Keratinocyte (primary cell): ENCODE data around the gene AKAP10. TPM values are rescaled to one million over a fixed set of nuclear protein-coding genes. Genes with fewer than 3 reads are reported as not detected.

Experiments used
- DNase-seq: peaks from one replicate; pipeline ENCODE4 v3.0.0-alpha.2; 2011; ENCODE audit warnings: low read depth, missing footprints, low spot score
- FAIRE-seq: peaks from 2 replicates; lab custom pipeline; 2011; peaks lifted over from hg19 to GRCh38; lab: Jason Lieb, UNC
- H2AFZ ChIP-seq: 2 replicates; pipeline ENCODE4 v1.6.0; 2012; ENCODE audit warnings: low read length, control low read depth, inconsistent platforms; ENCODE audit not compliant: control insufficient read depth
- H3K27ac ChIP-seq: 2 replicates; pipeline ENCODE4 v1.5.1; 2011; ENCODE audit warnings: low read length; ENCODE audit not compliant: control insufficient read depth, insufficient read depth
- H3K27me3 ChIP-seq: 3 replicates; pipeline ENCODE4 v1.6.0; 2011; ENCODE audit warnings: low read length; ENCODE audit not compliant: control insufficient read depth, insufficient read depth; ENCODE audit errors: extremely low read depth
- H3K36me3 ChIP-seq, 2 experiments: 2 replicates in 1 of 2; 3 replicates in 1 of 2; pipeline ENCODE4 v1.5.1; 2011; ENCODE audit warnings: low read length in 2 of 2, mild to moderate bottlenecking in 1 of 2; ENCODE audit not compliant: control insufficient read depth in 2 of 2, insufficient read depth in 2 of 2; ENCODE audit errors: extremely low read depth in 1 of 2
- H3K4me1 ChIP-seq: 3 replicates; pipeline ENCODE4 v1.5.1; 2011; ENCODE audit warnings: low read length; ENCODE audit not compliant: control insufficient read depth, insufficient read depth; ENCODE audit errors: extremely low read depth
- H3K4me2 ChIP-seq: 3 replicates; pipeline ENCODE4 v1.6.0; 2011; ENCODE audit warnings: low read depth, low read length; ENCODE audit not compliant: control insufficient read depth, insufficient read depth; ENCODE audit errors: extremely low read depth
- H3K4me3 ChIP-seq, 3 experiments: fragments of 200-600 bp in 1 of 3; sonication (generic) in 1 of 3; 2 replicates in 2 of 3; 3 replicates in 1 of 3; pipeline ENCODE4 v1.5.1; 2011 to 2016; ENCODE audit warnings: low read length in 3 of 3, mild to moderate bottlenecking in 3 of 3, control low read depth in 2 of 3, inconsistent platforms in 1 of 3, low read depth in 1 of 3, mixed read lengths in 1 of 3, mixed run types in 1 of 3, moderate library complexity in 1 of 3; ENCODE audit not compliant: control insufficient read depth in 2 of 3, insufficient read depth in 2 of 3; ENCODE audit errors: extremely low read depth in 1 of 3
- H3K79me2 ChIP-seq: 2 replicates; pipeline ENCODE4 v1.6.0; 2012; ENCODE audit warnings: low read length; ENCODE audit not compliant: control insufficient read depth, insufficient read depth
- H3K9ac ChIP-seq: 3 replicates; pipeline ENCODE4 v1.6.0; 2011; ENCODE audit warnings: low read length; ENCODE audit not compliant: control insufficient read depth, insufficient read depth; ENCODE audit errors: extremely low read depth
- H3K9me1 ChIP-seq: 3 replicates; pipeline ENCODE4 v1.6.0; 2011; ENCODE audit warnings: low read length; ENCODE audit not compliant: control insufficient read depth, insufficient read depth; ENCODE audit errors: extremely low read depth
- H3K9me3 ChIP-seq: 2 replicates; pipeline ENCODE4 v1.5.1; 2012; ENCODE audit warnings: low read depth, low read length; ENCODE audit not compliant: control insufficient read depth
- H4K20me1 ChIP-seq: 3 replicates; pipeline ENCODE4 v1.6.0; 2011; ENCODE audit warnings: low read length; ENCODE audit not compliant: control insufficient read depth, insufficient read depth; ENCODE audit errors: extremely low read depth
- EZH2 ChIP-seq: IDR thresholded peaks from one replicate; pipeline ENCODE4 v1.6.1; 2012; ENCODE audit warnings: inconsistent platforms, mild to moderate bottlenecking, low read length, moderate library complexity
- dilution Hi-C: fragments of 300-500 bp; cut with MboI; formaldehyde crosslinking; loops from one replicate; pipeline ENCODE4 v1.7.0; 2020; ENCODE audit warnings: low sequenced_read_pairs; ENCODE audit not compliant: extremely low pct_ligation_motif_present
- polyA plus RNA-seq, 5 experiments: library from polyadenylated mRNA; depleted of rRNA in 3 of 5; stranded (reverse) in 3 of 5; stranded (forward) in 1 of 5; unstranded in 1 of 5; fragments of >200 nt; gene quantifications; 1 replicate in 1 of 5; 2 replicates in 3 of 5; 3 replicates in 1 of 5; pipeline versions ENCODE4 v1.2.1 to v1.2.3, GENCODE V29; 2011 to 2012; ENCODE audit warnings: missing spikeins in 2 of 5, low read depth in 1 of 5, low replicate concordance in 1 of 5
- TF ChIP-seq, protein P1 (sequence below), 3 experiments: IDR thresholded peaks in 1 of 3; conservative IDR thresholded peaks in 1 of 3; optimal IDR thresholded peaks in 1 of 3; 2 replicates in 2 of 3; 3 replicates in 1 of 3; pipeline versions ENCODE3 to v1.5.1; 2011; ENCODE audit warnings: low read length in 3 of 3, mild to moderate bottlenecking in 3 of 3, moderate library complexity in 2 of 3, control low read depth in 1 of 3, inconsistent platforms in 1 of 3; ENCODE audit not compliant: insufficient read depth in 2 of 3; ENCODE audit errors: extremely low read depth in 1 of 3

Gene AKAP10
- polyA plus RNA-seq, 1 donor (not counting 4 experiments of a cell fraction or from before 2014, with no cell fraction given): 30.8 TPM

DNA sequence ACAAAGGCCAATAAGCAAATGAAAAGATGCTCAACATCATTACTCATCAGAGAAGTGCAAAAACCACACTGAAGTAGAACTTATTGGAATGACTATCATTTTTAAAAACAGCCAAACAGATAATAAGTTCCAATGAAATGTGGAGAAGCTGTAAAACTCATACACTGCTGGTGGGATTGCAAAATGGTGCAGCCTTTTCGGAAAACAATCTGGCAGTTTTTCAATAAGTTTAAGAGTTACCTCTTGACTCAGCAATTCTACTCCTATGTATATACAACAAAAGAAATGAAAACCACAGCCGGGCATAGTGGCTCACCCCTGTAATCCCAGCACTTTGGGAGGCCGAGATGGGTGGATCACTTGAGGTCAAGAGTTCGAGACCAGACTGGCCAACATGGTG lies 49.3 kb downstream of the AKAP10 start:
- DNase-seq (no peak), FAIRE-seq (no peak)
- no peaks in the 10 kb centered on the region for H3K9me1 ChIP-seq
- no peak overlapping the region for H3K4me2 ChIP-seq
- H2AFZ ChIP-seq: no peak overlapping the region
- no peaks in the 10 kb centered on the region for H3K79me2 ChIP-seq
- no peak overlapping the region for H3K9ac ChIP-seq
- H3K36me3 ChIP-seq: peaks cover 15 to 17% of the 10 kb centered on the region in 2 experiments
- H3K4me1 ChIP-seq: no peaks in the 10 kb centered on the region
- TF ChIP-seq, protein P1, sequence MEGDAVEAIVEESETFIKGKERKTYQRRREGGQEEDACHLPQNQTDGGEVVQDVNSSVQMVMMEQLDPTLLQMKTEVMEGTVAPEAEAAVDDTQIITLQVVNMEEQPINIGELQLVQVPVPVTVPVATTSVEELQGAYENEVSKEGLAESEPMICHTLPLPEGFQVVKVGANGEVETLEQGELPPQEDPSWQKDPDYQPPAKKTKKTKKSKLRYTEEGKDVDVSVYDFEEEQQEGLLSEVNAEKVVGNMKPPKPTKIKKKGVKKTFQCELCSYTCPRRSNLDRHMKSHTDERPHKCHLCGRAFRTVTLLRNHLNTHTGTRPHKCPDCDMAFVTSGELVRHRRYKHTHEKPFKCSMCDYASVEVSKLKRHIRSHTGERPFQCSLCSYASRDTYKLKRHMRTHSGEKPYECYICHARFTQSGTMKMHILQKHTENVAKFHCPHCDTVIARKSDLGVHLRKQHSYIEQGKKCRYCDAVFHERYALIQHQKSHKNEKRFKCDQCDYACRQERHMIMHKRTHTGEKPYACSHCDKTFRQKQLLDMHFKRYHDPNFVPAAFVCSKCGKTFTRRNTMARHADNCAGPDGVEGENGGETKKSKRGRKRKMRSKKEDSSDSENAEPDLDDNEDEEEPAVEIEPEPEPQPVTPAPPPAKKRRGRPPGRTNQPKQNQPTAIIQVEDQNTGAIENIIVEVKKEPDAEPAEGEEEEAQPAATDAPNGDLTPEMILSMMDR (optimal IDR thresholded peaks at IDR 0.05 in 1 of 3, IDR thresholded peaks at IDR 0.05 in 1 of 3, conservative IDR thresholded peaks at IDR 0.05 in 1 of 3; ENCODE audit: extremely low read depth in 1 of 3, insufficient read depth in 2 of 3, low read length in 3 of 3): no peak
- no peak for TF ChIP-seq EZH2
- no peaks in the 10 kb centered on the region for H4K20me1 ChIP-seq
- H3K27ac ChIP-seq: no peak overlapping the region
- dilution Hi-C loops: no loop called here
- no peaks in the 10 kb centered on the region for H3K9me3 ChIP-seq
- no peaks in the 10 kb centered on the region for H3K27me3 ChIP-seq
- H3K4me3 ChIP-seq: no peak overlapping the region

DNA sequence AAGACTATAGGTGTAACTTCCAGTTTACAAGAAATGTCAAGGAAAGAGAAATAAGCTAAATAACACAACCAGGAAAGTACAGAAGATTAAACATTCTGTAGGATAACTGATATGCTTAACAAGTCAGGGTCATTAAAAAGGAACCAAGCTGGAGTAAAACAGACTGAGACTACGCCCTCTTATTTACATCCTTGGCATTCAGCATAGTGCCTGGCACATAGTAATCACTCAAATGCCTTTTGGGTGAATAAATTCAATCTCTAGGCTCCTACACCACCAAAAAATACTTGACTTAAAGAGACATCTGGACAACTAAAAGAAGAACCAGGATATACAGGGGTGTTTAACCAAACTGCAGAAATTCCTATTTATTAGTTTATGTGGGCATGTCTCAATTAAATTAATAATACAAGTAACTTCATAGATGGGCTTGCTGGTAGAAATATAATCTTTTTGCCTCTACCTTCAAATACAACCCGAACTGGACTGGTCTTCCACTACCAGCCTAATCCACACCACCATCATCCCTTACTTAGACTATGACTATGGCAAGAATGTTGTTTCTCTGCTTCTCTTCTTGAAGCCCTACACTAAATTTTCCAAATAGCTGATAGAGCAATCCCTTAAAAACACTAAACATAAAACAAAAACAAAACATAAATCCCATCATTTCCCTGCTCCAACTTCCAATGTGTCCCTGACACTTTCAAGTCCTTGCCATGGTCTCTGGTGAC lies 62.2 kb downstream of the AKAP10 start:
- H3K36me3 ChIP-seq: peaks cover 12 to 21% of the 10 kb centered on the region in 2 experiments
- FAIRE-seq: peak; percentile 9
- H3K4me2 ChIP-seq: peak overlapping the region; percentile 12

More for the DNA sequence above, 62.2 kb downstream of the AKAP10 start:
- Histone ChIP-seq H3K79me2 (no peaks in the 10 kb centered on the region), H2AFZ (no peak overlapping the region), H3K27ac (no peak overlapping the region), H3K9ac (no peak overlapping the region), H3K9me1 (no peaks in the 10 kb centered on the region), H3K9me3 (no peaks in the 10 kb centered on the region), H3K4me3 (no peak overlapping the region), H4K20me1 (no peaks in the 10 kb centered on the region), H3K4me1 (peaks cover 14% of the 10 kb centered on the region), H3K27me3 (no peaks in the 10 kb centered on the region)
- dilution Hi-C loops: no loop called here
- TF ChIP-seq EZH2: no peak
- TF ChIP-seq, protein P1 (optimal IDR thresholded peaks at IDR 0.05 in 1 of 3, IDR thresholded peaks at IDR 0.05 in 1 of 3, conservative IDR thresholded peaks at IDR 0.05 in 1 of 3; ENCODE audit: extremely low read depth in 1 of 3, insufficient read depth in 2 of 3, low read length in 3 of 3): no peak
- no peak for DNase-seq
